Endodermal cell (in vitro differentiated cells): Measurements from ENCODE around the gene RASGRF2. TPM values are rescaled to one million over a fixed set of nuclear protein-coding genes. Genes with fewer than 3 reads are reported as not detected.
A peak's percentile ranks its signal among the peaks of the same experiment; 100 is the strongest.

Source experiments
- DNase-seq: peaks from one replicate; pipeline ENCODE4 v3.0.0-alpha.2; 2017
- H3K27ac ChIP-seq: 2 replicates; pipeline ENCODE4 v1.5.1; 2013; ENCODE audit warnings: mild to moderate bottlenecking, low read depth, low read length, moderate library complexity
- H3K27me3 ChIP-seq: 2 replicates; pipeline ENCODE4 v1.6.1; 2013; ENCODE audit warnings: mild to moderate bottlenecking, low read length, moderate library complexity; ENCODE audit not compliant: insufficient read depth, control insufficient read depth, poor library complexity, severe bottlenecking
- H3K36me3 ChIP-seq: 2 replicates; pipeline ENCODE4 v1.7.0; 2013; ENCODE audit warnings: mild to moderate bottlenecking, low read length, moderate library complexity; ENCODE audit not compliant: control insufficient read depth, insufficient read depth
- H3K4me1 ChIP-seq: one replicate; pipeline ENCODE4 v1.7.0; 2013; ENCODE audit warnings: low read length; ENCODE audit not compliant: control insufficient read depth, insufficient read depth
- H3K4me3 ChIP-seq: 2 replicates; pipeline ENCODE4 v1.5.1; 2013; ENCODE audit warnings: mild to moderate bottlenecking, low read length, moderate library complexity
- H3K9ac ChIP-seq: 2 replicates; pipeline ENCODE4 v1.6.1; 2013; ENCODE audit warnings: mild to moderate bottlenecking, low read length, moderate library complexity; ENCODE audit not compliant: poor library complexity, severe bottlenecking; ENCODE audit errors: extremely low read depth
- H3K9me3 ChIP-seq: 2 replicates; pipeline ENCODE4 v1.6.1; 2013; ENCODE audit warnings: mild to moderate bottlenecking, low read length, moderate library complexity; ENCODE audit not compliant: control insufficient read depth
- H3K27ac Mint-ChIP-seq: 2 replicates; pipeline ENCODE4 v1.8.0; 2020; ENCODE audit warnings: mixed read lengths
- H3K27me3 Mint-ChIP-seq: 2 replicates; pipeline ENCODE4 v1.8.0; 2021; ENCODE audit warnings: mild to moderate bottlenecking, mixed read lengths; ENCODE audit not compliant: insufficient read depth
- H3K36me3 Mint-ChIP-seq: 2 replicates; pipeline ENCODE4 v1.8.0; 2020; ENCODE audit warnings: low read depth, mixed read lengths
- H3K4me1 Mint-ChIP-seq: 2 replicates; pipeline ENCODE4 v1.8.0; 2020; ENCODE audit warnings: mixed read lengths
- H3K4me3 Mint-ChIP-seq: 2 replicates; pipeline ENCODE4 v1.8.0; 2020; ENCODE audit warnings: mild to moderate bottlenecking, moderate library complexity, mixed read lengths
- H3K9me3 Mint-ChIP-seq: 2 replicates; pipeline ENCODE4 v1.8.0; 2020; ENCODE audit warnings: mild to moderate bottlenecking, mixed read lengths
- CTCF ChIP-seq: fragments of 200-600 bp; sonication (generic); conservative IDR thresholded peaks from 2 replicates; pipeline ENCODE4 v1.5.0; 2021; ENCODE audit warnings: antibody characterized with exemption, mild to moderate bottlenecking
- WGBS, 2 experiments: methylation state at CpG; one replicate each; pipeline versions ENCODE4 v1.1.5 to v1.1.7; 2013; ENCODE audit warnings: missing lambda C conversion rate in 2 of 2, mixed read lengths in 1 of 2; ENCODE audit not compliant: insufficient coverage in 1 of 2, insufficient read length in 1 of 2; 5-methylcytosine and 5-hydroxymethylcytosine counted together
- total RNA-seq, 2 donors: library from RNA; stranded (reverse); fragmentation: NEBNext Ultra II Directional in 1 of 2; extraction: Animal tissue kit (Norgen Biotek cat#: 25700) in 1 of 2; gene quantifications; 2 replicates in 1 of 2; 3 replicates in 1 of 2; pipeline ENCODE4 v1.2.1, GENCODE V29; 2021

RASGRF2 gene
- total RNA-seq, 2 donors from 2014 or later, result 0.64 to 14.4 TPM

- no peak for TF ChIP-seq CTCF
- Mint-ChIP-seq H3K36me3 (peaks cover 2% of the 10 kb centered on the region), H3K27ac (no peak overlapping the region), H3K27me3 (no peaks in the 10 kb centered on the region), H3K4me1 (peaks cover 19% of the 10 kb centered on the region), H3K9me3 (no peaks in the 10 kb centered on the region), H3K4me3 (no peak overlapping the region)
- Histone ChIP-seq H3K4me1 (peaks cover 3% of the 10 kb centered on the region), H3K9ac (no peak overlapping the region), H3K36me3 (no peaks in the 10 kb centered on the region), H3K4me3 (no peak overlapping the region), H3K27ac (no peak overlapping the region), H3K9me3 (no peaks in the 10 kb centered on the region), H3K27me3 (no peaks in the 10 kb centered on the region)
- DNase-seq, result no peak
- WGBS, 2 experiments, result 87 to 89% methylated on average over 7 to 8 of the region's 8 CpGs
These were observed 270.3 kb downstream of the RASGRF2 start for GRCh38 chr5:81230416-81230815.

GRCh38 chr5:81232464-81233079, 272.4 kb downstream of the RASGRF2 start:
- H3K9me3 Mint-ChIP-seq, result no peaks in the 10 kb centered on the region
- H3K36me3 Mint-ChIP-seq, result no peaks in the 10 kb centered on the region
- peak overlapping the region; percentile 94 for H3K27ac Mint-ChIP-seq
- no peaks in the 10 kb centered on the region for H3K27me3 Mint-ChIP-seq
- DNase-seq, result no peak
- no peaks in the 10 kb centered on the region for H3K27me3 ChIP-seq
- H3K36me3 ChIP-seq, result no peaks in the 10 kb centered on the region
- peak overlapping the region; percentile 78 for H3K4me3 Mint-ChIP-seq
- peak overlapping the region; percentile 79 for H3K4me3 ChIP-seq
- 89% methylated on average over 6 to 12 of the region's 12 CpGs for WGBS, 2 experiments
- H3K4me1 ChIP-seq, result peaks cover 3% of the 10 kb centered on the region
- peaks cover 19% of the 10 kb centered on the region for H3K4me1 Mint-ChIP-seq
- TF ChIP-seq CTCF, result no peak
- H3K9me3 ChIP-seq, result no peaks in the 10 kb centered on the region
- no peak overlapping the region for H3K9ac ChIP-seq
- no peak overlapping the region for H3K27ac ChIP-seq

DNA sequence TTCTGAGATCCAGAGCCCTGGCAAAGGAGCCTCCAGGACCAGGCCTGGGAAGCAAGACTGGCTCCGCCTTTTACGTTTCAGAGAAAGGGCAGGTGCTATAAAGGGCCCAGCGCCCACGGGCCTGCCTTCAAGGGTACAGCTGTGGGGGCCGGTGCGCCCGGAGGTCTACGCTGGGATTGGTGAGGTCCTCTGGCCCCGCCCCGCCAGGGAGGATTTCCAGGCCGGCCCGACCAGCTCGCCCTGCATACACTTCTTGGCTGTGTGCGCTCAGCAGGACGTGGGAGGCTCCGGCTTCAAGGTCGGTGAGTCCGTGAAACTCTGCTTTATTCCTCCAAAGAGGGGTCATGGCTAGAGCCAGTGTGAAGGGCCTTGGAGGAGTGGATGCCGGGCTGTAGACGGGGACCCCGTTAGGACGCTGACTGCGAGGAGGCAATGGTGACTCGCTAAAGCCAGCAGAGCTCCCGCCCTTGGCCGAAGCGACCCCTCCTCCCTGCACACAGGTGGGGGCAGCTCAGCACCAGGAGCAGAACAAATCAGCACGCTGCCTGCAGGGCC, 273.0 kb downstream of the RASGRF2 start, which contains the start of gene CKMT2:
Gene CKMT2, plus strand, starts transcription at position 243 of the 555 bp plus-strand sequence. CDS start 17,811 bp downstream, outside the sequence.
- Mint-ChIP-seq H3K9me3 (no peaks in the 10 kb centered on the region), H3K27ac (peak within 1 kb of the TSS; percentile 94), H3K4me3 (peak within 1 kb of the TSS; percentile 78), H3K4me1 (peaks cover 19% of the 10 kb centered on the region), H3K36me3 (no peaks in the 10 kb centered on the region), H3K27me3 (no peaks in the 10 kb centered on the region)
- Histone ChIP-seq H3K4me3 (peak within 1 kb of the TSS; percentile 79), H3K4me1 (peaks cover 3% of the 10 kb centered on the region), H3K9me3 (no peaks in the 10 kb centered on the region), H3K27me3 (no peaks in the 10 kb centered on the region), H3K9ac (peak within 1 kb of the TSS; percentile 19), H3K27ac (no peak within 1 kb of the TSS), H3K36me3 (no peaks in the 10 kb centered on the region)
- no peak for TF ChIP-seq CTCF
- peak; percentile 97 for DNase-seq
- 8 to 17% methylated on average over 6 to 28 of the region's 28 CpGs for WGBS, 2 experiments
